OCI-LY3 (cell line): ENCODE results near the gene KIT.

Experiments
- EZH2phosphoT487 ChIP-seq: fragments of 200-600 bp; shearing (Covaris generic); IDR thresholded peaks from 2 replicates; pipeline ENCODE4 v1.6.1; 2018; ENCODE audit warnings: antibody characterized with exemption, mixed run types, low read depth
- TF ChIP-seq, protein P1 (sequence below): fragments of 200-600, 300-600 bp; sonication (generic); IDR thresholded peaks from 2 replicates; pipeline ENCODE4 v1.5.1; 2014; ENCODE audit warnings: antibody characterized with exemption, low read length, low read depth

- TF ChIP-seq, protein P1, sequence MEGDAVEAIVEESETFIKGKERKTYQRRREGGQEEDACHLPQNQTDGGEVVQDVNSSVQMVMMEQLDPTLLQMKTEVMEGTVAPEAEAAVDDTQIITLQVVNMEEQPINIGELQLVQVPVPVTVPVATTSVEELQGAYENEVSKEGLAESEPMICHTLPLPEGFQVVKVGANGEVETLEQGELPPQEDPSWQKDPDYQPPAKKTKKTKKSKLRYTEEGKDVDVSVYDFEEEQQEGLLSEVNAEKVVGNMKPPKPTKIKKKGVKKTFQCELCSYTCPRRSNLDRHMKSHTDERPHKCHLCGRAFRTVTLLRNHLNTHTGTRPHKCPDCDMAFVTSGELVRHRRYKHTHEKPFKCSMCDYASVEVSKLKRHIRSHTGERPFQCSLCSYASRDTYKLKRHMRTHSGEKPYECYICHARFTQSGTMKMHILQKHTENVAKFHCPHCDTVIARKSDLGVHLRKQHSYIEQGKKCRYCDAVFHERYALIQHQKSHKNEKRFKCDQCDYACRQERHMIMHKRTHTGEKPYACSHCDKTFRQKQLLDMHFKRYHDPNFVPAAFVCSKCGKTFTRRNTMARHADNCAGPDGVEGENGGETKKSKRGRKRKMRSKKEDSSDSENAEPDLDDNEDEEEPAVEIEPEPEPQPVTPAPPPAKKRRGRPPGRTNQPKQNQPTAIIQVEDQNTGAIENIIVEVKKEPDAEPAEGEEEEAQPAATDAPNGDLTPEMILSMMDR = no peak
- TF ChIP-seq EZH2phosphoT487 = no peak
These were observed 50.9 kb downstream of the KIT start for GRCh38 chr4:54708339-54709279.
